CD4-positive, alpha-beta T cell treated with Interleukin-17A for 1 hour (primary cell): Measurements from ENCODE around the gene PILRB.

ENCODE experiments used
- DNase-seq: peaks from one replicate; pipeline ENCODE4 v3.0.0-alpha.2; 2020

PILRB gene

GRCh38 chr7:100411101-100411500 lies 53.2 kb downstream of the PILRB start:
- DNase-seq: no peak

- DNase-seq: no peak
Observed at GRCh38 chr7:100413346-100413745, 55.4 kb downstream of the PILRB start.

GRCh38 chr7:100413889-100414288 lies 56.0 kb downstream of the PILRB start:
- DNase-seq: no peak

- no peak for DNase-seq
Observed at GRCh38 chr7:100415448-100415847, 57.5 kb downstream of the PILRB start.
